Stomach (tissue), 9 donors: ENCODE data around the gene DPP6. TPM values are rescaled to one million over a fixed set of nuclear protein-coding genes. Genes with fewer than 3 reads are reported as not detected.

Source experiments
- DNase-seq, 2 donors: peaks; one replicate each; pipeline versions ENCODE4 v3.0.0 to v3.0.0-alpha.2; 2013 to 2019
- H3K27ac ChIP-seq, 5 donors: fragments of 200-600 bp in 4 of 5; sonication (generic) in 4 of 5; one replicate each; pipeline ENCODE4 v1.5.1; 2013 to 2019; ENCODE audit warnings: mild to moderate bottlenecking in 1 of 5, moderate library complexity in 1 of 5
- H3K27me3 ChIP-seq, 3 donors: fragments of 200-600 bp; sonication (generic); one replicate each; pipeline ENCODE4 v1.5.1; 2017 to 2019; ENCODE audit warnings: mixed run types in 1 of 3
- H3K36me3 ChIP-seq, 4 donors: fragments of 200-600 bp; sonication (generic); 1 replicate in 3 of 4; 2 replicates in 1 of 4; pipeline ENCODE4 v1.5.1; 2016 to 2019
- H3K4me1 ChIP-seq, 4 donors: fragments of 200-600 bp; sonication (generic); one replicate each; pipeline ENCODE4 v1.5.1; 2016 to 2019
- H3K4me3 ChIP-seq, 4 donors: fragments of 200-600 bp; sonication (generic) in 3 of 4; one replicate each; pipeline ENCODE4 v1.5.1; 2016 to 2019; ENCODE audit warnings: mild to moderate bottlenecking in 1 of 4
- H3K9me3 ChIP-seq, 4 donors: fragments of 200-600 bp; sonication (generic); one replicate each; pipeline ENCODE4 v1.5.1; 2016 to 2019
- EP300 ChIP-seq: sonication (generic); formaldehyde crosslinking; IDR thresholded peaks from one replicate; pipeline ENCODE4 v1.6.1; 2017; ENCODE audit warnings: antibody characterized with exemption
- POLR2A ChIP-seq, 4 donors: fragments of 450-650 bp; IDR thresholded peaks; one replicate each; pipeline ENCODE4 v1.6.1; 2016; ENCODE audit warnings: antibody characterized with exemption in 4 of 4, control low read depth in 2 of 4, mild to moderate bottlenecking in 1 of 4, moderate library complexity in 1 of 4
- POLR2AphosphoS5 ChIP-seq, 3 donors: sonication (generic); formaldehyde crosslinking; IDR thresholded peaks; one replicate each; pipeline ENCODE4 v1.6.1; 2016; ENCODE audit warnings: antibody characterized with exemption in 3 of 3
- WGBS, 5 donors: extraction: QIAGEN DNeasy Blood & Tissue Kit in 3 of 5; methylation state at CpG; one replicate each; pipeline versions ENCODE4 v1.1.5 to v1.1.7; 2013 to 2018; 5-methylcytosine and 5-hydroxymethylcytosine counted together
- intact Hi-C: fragments of 100-400 bp; cut with DNase I; formaldehyde crosslinking; loops from one replicate; pipeline ENCODE4 v1.15.1; 2023; ENCODE audit warnings: low total_unique reads
- polyA plus RNA-seq, 3 donors: library from polyadenylated mRNA; stranded (reverse); fragments of 200-250 nt; gene quantifications; one replicate each; pipeline ENCODE4 v1.2.3, GENCODE V29; 2013
- total RNA-seq, 5 donors: library from RNA; depleted of rRNA; stranded (reverse); fragments of >200 nt; gene quantifications; one replicate each; pipeline versions ENCODE4 v1.1.0 to v1.2.3, GENCODE V29; 2014 to 2016
- TF ChIP-seq, protein P1 (sequence below), 7 experiments: fragments of 450-650 bp in 4 of 7; fragments of 200-600 bp in 3 of 7; sonication (generic) in 3 of 7; IDR thresholded peaks; one replicate each; pipeline ENCODE4 v1.5.1; 2016 to 2019; ENCODE audit warnings: antibody characterized with exemption in 7 of 7, control low read depth in 2 of 7, mild to moderate bottlenecking in 1 of 7
- donor health status: healthy with polysubstance abuse.
- donor health status: Bipolar disorder and iron deficiency.
- donor health status: healthy.

The DPP6 gene
- total and polyA plus RNA-seq, 8 donors = 0.15 to 29.8 (median 4.9) TPM

DNA sequence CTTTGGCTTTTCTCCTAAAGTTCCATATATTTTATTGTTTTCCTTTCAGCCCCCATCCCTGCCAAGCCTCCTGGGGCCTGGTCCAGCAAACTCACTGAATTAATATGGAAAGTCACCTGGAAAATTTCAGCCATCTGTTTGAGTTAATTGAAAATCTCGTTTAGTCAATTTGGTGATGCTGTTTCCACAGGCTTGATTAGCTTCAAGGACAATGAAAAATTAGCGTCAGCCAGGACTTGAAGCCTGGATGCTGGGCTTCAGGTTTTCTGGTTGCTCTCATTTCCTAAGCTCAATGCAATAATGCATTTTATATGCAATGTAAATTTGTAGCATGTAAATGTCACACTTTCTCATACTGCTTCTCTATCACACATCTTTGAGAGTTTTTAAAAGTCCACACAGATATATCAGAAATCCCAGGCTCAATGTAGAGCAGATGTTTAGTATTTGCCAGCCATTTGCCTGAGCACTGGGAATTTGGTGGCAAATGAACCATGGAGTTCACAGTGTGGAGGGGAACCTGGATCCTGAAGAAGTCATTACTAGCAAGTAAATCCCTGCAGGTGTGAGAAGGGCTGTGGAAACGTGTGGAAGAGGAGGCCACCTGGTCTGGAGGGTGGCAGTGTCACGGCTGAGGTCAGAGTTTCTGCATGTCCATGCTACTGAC is 722.2 kb downstream of the DPP6 start:
- intact Hi-C loops = no loop called here
- 60 to 83% (median 65%) methylated on average over 4 of the region's 4 CpGs for WGBS, 5 donors
- Histone ChIP-seq H3K27me3 (no peaks in the 10 kb centered on the region), H3K36me3 (peaks cover 0 to 13% (median 2%) of the 10 kb centered on the region in 4 donors), H3K9me3 (no peaks in the 10 kb centered on the region), H3K27ac (no peak overlapping the region), H3K4me1 (no peaks in the 10 kb centered on the region), H3K4me3 (no peak overlapping the region)
- no peak for TF ChIP-seq POLR2A (IDR thresholded peaks at IDR 0.05)
- TF ChIP-seq EP300 = no peak
- TF ChIP-seq, protein P1, sequence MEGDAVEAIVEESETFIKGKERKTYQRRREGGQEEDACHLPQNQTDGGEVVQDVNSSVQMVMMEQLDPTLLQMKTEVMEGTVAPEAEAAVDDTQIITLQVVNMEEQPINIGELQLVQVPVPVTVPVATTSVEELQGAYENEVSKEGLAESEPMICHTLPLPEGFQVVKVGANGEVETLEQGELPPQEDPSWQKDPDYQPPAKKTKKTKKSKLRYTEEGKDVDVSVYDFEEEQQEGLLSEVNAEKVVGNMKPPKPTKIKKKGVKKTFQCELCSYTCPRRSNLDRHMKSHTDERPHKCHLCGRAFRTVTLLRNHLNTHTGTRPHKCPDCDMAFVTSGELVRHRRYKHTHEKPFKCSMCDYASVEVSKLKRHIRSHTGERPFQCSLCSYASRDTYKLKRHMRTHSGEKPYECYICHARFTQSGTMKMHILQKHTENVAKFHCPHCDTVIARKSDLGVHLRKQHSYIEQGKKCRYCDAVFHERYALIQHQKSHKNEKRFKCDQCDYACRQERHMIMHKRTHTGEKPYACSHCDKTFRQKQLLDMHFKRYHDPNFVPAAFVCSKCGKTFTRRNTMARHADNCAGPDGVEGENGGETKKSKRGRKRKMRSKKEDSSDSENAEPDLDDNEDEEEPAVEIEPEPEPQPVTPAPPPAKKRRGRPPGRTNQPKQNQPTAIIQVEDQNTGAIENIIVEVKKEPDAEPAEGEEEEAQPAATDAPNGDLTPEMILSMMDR (IDR thresholded peaks at IDR 0.05) = no peak
- no peak for TF ChIP-seq POLR2AphosphoS5 (IDR thresholded peaks at IDR 0.05)
- DNase-seq = peak in 1 of 2 donors; percentile 27

DNA sequence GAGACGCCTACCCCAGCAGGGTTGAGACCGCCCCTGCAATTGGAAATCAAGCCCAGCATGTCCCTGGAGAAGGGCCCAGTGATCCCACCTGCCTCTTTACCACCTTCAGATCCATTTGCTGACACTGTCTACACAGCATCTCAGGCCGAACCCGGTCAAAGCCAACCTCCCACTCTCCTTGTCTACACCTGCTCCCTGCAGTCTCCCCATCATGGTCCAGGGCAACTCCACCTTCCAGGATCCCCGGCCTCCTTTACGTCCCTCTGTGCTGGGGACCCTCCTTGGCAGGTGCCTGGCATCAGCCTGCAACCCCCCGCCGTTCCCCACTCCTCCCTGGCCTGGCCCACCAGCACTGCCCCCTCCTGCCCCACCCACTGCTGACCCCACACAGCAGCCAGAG is 723.5 kb downstream of the DPP6 start:
- H3K4me3 ChIP-seq = no peak overlapping the region
- DNase-seq = no peak
- H3K27me3 ChIP-seq = no peaks in the 10 kb centered on the region
- H3K36me3 ChIP-seq = peaks cover 0 to 4% (median 0%) of the 10 kb centered on the region in 4 donors
- intact Hi-C loops = no loop called here
- no peak overlapping the region for H3K27ac ChIP-seq
- H3K4me1 ChIP-seq = no peaks in the 10 kb centered on the region
- TF ChIP-seq POLR2AphosphoS5 (IDR thresholded peaks at IDR 0.05) = no peak
- no peak for TF ChIP-seq EP300
- TF ChIP-seq, protein P1 (IDR thresholded peaks at IDR 0.05) = no peak
- TF ChIP-seq POLR2A (IDR thresholded peaks at IDR 0.05) = no peak
- no peaks in the 10 kb centered on the region for H3K9me3 ChIP-seq
- WGBS, 5 donors = 88 to 98% (median 93%) methylated on average over 8 of the region's 8 CpGs

DNA sequence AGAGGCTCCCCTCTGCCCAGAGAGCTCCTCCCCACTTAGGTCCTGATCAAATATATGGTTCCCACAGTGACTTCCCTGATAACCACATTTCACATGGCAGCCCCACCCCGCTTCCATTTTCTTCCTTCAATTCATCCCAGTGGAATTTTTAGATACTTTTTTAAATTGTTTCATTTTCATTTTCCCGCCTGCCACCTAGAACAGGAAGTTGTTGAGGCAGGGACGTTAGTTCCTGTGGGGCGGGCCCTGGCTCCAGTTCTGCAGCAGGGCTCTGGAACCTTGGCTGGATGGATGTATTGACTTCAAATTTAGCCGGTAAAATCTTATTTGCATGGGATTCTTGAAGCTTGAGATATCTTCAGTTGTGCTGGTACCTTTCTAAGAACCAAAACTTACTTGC is 724.2 kb downstream of the DPP6 start:
- Histone ChIP-seq H3K4me1 (no peaks in the 10 kb centered on the region), H3K4me3 (no peak overlapping the region), H3K36me3 (peaks cover 0 to 4% (median 0%) of the 10 kb centered on the region in 4 donors), H3K9me3 (no peaks in the 10 kb centered on the region), H3K27ac (no peak overlapping the region), H3K27me3 (no peaks in the 10 kb centered on the region)
- no peak for TF ChIP-seq POLR2A (IDR thresholded peaks at IDR 0.05)
- no peak for TF ChIP-seq EP300
- no peak for TF ChIP-seq POLR2AphosphoS5 (IDR thresholded peaks at IDR 0.05)
- TF ChIP-seq, protein P1 (IDR thresholded peaks at IDR 0.05) = no peak
- DNase-seq = no peak
- WGBS, 5 donors = 55 to 73% (median 71%) methylated on average over 5 of the region's 5 CpGs
- intact Hi-C loops = no loop called here

DNA sequence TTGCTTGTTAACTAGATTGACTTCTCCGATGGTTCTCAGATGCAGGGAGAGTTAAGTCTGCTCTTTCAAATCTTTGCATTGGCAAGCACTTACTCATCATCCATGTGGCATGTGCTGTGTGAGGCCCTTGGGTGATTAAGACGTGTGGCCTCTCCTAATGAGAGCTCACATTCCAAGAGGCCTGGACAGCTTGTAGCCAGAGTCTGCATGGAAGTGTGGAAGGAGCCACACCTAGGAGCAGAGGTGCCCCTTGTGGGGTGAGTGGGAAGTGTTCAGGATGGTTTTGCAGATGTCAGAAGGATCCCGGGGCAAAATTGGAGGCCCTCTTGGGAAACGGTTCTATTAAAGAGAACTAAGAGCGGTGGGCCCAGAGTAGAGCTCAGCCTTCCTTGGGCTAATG is 724.8 kb downstream of the DPP6 start:
- TF ChIP-seq POLR2A (IDR thresholded peaks at IDR 0.05) = no peak
- TF ChIP-seq, protein P1 (IDR thresholded peaks at IDR 0.05) = no peak
- intact Hi-C loops = no loop called here
- no peaks in the 10 kb centered on the region for H3K27me3 ChIP-seq
- no peak overlapping the region for H3K27ac ChIP-seq
- H3K4me1 ChIP-seq = no peaks in the 10 kb centered on the region
- no peak overlapping the region for H3K4me3 ChIP-seq
- DNase-seq = no peak
- 62 to 68% (median 65%) methylated on average over 5 of the region's 5 CpGs for WGBS, 5 donors
- no peaks in the 10 kb centered on the region for H3K9me3 ChIP-seq
- H3K36me3 ChIP-seq = peaks cover 0 to 4% (median 0%) of the 10 kb centered on the region in 4 donors
